GM21723 (cell line): ENCODE data around the gene RILPL1.
"Not testable (repeated sequence)": the region's sequence is repeated elsewhere in the genome, so short reads cannot be mapped to it uniquely, and the experiment has no call there.

Experiments used
- ATAC-seq: cut with Tn5 transposase; IDR thresholded peaks from one replicate; pipeline ENCODE4 v1.9.1; 2021; ENCODE audit warnings: mild to moderate bottlenecking, moderate library complexity; ENCODE audit not compliant: unreplicated experiment

RILPL1 gene

GRCh38 chr12:123530668-123531067 is 2.9 kb downstream of the RILPL1 start:
- ATAC-seq: no peak

DNA sequence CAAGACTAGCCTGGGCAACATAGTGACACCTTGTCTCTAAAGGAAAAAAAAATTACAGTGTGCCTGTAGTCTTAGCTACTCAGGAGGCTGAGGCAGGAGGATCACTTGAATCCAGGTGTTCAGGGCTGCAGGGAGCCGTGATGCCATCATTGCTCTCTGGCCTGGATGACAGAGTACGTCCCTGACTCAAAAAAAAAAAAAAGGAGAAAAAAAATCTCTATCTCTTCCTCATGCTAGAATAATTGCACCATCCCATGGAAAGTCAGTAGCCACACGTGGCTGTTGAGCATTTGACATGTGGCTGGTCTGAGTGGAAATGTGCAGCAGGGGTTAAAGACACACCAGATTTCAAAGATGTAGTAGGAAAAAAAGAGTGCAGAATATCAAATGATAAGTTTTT is 3.8 kb downstream of the RILPL1 start:
- ATAC-seq: no peak

DNA sequence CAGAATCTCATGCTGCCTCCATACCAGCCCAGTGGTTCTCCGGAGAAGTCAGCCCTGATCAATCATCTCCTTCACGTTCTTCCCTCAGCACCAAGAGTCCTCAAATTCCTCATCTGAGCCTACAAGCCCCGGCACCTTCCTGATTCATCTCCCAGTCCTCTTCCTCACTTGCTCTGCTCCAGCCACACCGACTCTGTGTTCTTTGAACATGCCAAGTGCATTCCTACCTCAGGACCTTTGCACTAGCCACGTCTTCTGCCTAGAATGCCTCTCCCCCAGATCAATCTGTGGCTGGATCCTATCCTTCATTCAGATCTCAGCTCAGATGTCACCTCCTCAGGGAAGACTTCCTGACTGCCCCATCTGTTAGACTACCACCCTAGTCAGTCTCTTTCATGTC is 4.7 kb downstream of the RILPL1 start:
- no peak for ATAC-seq

GRCh38 chr12:123526542-123527080 is 6.9 kb downstream of the RILPL1 start:
- ATAC-seq: no peak

DNA sequence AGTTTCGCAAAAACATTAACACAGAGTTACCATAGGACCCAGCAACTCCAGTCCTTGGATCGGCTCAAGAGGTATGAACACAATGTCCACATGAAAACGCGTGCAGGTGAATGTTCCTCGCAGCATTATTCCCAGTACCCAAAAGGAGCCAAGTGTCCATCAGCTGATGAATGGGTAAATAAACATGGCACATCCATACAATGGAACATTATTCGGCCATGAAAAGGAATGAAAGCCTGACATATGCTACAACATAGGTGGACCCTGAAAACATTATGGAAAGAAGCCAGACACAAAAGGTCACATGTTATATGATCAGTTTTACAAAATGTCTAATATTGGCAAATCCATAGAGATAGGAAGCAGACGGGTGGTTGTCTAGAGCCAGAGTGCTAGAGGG is 9.1 kb downstream of the RILPL1 start:
- no peak for ATAC-seq

- no peak for ATAC-seq
These were observed 10.0 kb downstream of the RILPL1 start for GRCh38 chr12:123523518-123523917.

DNA sequence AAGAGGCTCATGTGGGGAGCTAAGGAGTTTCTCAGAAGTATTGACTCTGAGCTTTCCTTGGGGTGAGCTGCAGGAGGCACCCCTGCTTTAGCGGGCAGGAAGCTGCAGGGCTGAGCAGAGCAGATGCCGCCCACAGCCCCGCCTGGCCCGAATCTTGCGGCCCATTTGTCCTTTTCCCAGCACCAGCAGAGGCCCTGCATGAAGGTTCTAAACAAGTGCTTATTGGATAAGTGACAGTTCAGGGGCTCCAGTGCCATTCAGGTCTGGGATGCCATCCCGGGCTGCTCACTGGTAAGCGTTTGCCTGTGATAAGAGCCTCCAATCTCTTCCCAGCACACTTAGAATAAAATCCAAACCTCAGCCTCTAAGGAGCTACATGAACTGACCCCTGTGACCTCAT is 11.4 kb downstream of the RILPL1 start:
- ATAC-seq: no peak

DNA sequence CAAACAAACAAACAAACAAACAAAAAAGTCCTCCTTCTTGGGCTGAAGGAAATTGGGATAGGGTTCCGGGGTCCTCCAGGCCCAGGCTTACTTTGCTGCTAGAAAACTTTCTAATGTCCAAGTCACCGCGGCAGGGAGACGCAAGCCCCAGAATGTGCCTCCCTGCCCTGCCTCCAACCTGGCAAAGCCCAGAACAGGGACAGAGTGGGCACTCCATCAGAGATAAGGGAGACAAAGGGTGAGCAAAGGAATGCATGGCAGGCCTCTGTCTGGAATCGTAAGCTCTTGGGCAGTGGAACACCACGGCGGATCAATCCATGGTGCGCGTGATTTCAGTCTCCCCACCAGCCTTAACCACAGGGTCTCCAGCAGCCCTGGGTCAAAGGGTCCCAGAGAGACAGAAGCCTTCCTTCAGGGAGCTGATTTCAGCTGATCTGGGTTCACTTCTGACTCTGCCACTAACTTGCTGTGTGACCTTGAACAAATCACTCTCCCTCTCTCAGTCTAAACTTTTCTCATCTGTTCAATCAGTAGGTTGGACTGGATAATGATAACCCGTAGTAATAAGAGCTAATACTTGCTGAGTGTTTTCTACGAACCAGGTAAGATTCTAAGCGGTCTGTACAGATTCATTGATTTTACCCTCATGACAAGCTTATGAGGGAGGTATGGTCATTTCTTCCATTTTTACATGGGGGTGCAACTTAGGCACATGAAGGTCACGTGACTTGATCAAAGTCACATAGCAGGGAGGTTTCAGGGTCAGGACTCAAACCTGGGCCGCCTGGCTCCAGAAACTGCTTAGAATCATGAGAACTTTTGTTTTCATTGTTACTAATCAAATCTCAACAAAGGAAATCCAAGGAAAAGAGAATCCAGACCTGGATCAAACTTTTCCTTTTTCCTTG is 12.7 kb downstream of the RILPL1 start:
- no peak for ATAC-seq

- ATAC-seq: no peak
These were observed 14.1 kb downstream of the RILPL1 start for GRCh38 chr12:123519141-123520001.

DNA sequence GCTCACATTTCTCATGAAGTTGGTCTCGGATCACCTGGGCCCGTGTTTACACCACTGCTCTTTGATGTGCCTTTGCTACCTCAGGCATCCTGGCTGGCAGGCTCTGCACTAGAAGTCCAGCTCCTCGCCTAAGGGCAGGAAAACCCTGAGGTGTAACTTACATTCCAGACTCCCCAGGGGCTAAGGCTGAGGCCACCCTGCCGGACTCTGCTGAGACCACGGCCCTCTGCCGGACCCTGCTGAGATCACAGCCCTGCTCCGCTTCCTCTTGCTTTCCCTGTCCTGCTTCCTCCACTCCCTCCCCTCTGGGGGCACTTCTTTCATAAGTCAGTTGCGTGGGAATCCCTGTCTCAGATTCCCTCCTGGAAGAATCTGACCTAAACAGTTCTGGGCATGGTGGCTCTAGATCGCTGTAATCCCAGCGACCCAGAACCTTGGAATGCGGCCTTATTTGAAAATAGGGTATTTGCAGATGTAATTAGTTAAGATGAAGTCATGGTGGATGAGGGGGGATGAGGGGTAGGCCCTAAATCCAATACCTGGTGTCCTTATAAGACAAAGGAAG is 17.2 kb downstream of the RILPL1 start:
- no peak for ATAC-seq

GRCh38 chr12:123514582-123515221 is 18.8 kb downstream of the RILPL1 start:
- ATAC-seq: not testable (repeated sequence)

- no peak for ATAC-seq
These were observed 19.7 kb downstream of the RILPL1 start for GRCh38 chr12:123513805-123514204.

DNA sequence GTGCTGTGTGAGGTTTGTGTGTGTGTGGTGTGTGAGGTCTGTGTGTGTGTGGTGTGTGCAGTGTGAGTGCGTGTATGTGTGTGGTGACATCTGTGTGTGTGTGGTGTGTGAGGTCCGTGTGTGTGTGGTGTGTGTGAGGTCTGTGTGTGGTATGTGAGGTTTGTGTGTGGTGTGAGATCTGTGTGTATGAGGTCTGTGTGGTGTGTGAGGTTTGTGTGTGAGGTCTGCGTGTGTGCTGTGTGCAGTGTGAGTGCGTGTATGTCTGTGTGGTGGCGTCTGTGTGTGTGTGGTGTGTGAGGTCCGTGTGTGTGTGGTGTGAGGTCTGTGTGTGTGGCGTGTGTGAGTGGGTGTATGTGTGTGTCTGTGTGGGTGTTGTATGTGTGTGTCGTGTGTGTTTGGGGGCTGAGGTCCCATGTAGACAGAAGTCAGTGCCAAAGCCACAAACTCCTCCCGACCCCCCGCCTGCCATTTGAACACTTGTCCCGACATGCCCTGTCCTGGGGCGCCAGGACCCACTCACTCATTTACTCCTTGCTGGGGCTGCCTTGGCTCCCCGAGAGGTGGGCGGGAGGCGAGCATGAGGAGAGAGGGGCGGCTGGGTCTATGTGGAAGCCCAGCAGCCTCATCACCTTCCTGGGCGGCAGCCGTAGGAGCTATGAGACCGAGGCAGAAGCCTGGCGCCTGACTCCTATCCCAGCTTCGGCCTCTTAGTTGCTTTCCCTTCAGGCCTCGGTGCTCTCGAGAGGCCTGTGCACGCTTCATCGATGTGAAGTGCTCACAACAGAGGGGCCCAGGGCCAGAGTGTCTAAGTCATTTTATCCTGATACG is 20.5 kb downstream of the RILPL1 start:
- ATAC-seq: no peak

DNA sequence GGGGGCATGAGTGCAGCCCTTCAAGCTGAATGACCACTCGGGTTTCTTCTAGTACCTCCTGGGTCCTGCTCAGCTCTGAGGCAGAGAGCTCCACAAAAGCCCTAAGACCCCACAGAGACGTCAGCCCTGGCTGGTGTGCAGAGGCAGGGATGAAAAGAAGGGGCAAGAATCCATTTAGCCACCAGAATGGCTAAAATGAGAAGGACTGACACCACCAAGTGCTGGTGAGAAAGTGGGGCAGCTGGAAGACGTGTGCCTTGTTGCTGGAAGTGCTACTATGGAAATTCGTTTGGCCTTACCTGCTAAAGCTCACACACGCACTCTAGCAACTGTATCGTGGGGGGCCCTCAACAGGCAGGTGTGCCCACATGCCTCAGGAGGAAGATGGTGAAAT is 26.7 kb downstream of the RILPL1 start:
- ATAC-seq: no peak

DNA sequence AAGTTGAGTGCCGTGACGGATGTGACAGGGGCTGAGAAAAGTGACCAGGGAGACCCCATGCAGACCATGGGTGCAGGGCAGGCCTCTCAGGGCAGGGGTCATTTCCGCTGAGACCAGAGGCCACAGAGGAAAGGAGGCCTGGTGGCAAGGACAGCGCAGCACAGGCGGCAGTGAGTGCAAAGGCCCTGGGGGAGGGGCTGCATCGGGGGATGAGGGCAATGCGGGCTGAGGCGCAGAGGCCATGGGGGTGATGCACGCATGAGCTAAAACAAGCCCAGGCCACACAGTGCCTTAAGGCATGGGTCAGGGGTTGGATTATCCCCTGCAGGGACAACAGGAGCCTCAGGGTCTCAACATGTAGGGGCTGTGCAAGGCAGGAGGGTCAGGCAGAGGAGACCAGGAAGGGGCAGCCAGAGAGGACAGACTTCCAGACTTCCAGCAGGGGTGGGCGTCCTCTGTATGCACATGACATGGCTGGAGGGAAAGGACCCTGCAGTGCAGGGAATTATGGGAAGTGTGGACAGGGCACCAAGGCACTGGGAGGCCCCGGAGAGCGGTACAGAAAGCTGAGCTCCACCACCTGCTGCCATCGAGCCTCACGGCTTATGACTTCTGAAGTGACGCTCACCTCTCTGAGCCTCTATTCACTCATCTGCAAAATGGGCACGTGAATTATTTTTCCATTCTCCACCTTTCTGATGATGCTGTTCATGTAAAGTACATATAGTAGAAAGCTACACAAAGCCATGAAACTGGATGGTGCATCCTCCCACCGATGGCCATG is 27.3 kb downstream of the RILPL1 start:
- no peak for ATAC-seq

DNA sequence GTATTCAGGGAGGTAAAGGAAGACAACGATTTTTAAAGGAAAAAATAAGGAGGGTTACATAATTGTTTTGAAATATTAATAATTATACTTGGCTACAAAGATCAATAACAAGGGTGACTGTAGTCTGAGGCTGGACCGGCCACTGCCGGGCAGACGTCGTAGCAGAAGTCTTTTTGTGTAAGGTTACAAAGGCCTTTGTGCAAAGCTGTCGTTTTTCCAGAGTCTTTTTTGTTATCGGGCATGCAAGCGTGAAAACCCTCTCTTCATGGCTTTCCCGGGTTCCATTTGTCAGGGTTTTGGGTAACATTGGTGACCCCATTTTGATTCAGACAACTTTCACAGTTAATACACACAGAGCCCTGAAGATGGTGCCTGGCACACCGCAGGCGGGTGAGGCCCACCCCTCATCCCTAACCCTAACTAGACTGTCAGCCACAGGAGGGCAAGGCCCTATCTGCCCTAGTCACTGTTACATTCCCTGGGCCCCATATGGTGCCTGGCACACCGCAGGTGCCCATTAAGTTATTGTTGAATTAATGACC is 31.3 kb downstream of the RILPL1 start:
- no peak for ATAC-seq

DNA sequence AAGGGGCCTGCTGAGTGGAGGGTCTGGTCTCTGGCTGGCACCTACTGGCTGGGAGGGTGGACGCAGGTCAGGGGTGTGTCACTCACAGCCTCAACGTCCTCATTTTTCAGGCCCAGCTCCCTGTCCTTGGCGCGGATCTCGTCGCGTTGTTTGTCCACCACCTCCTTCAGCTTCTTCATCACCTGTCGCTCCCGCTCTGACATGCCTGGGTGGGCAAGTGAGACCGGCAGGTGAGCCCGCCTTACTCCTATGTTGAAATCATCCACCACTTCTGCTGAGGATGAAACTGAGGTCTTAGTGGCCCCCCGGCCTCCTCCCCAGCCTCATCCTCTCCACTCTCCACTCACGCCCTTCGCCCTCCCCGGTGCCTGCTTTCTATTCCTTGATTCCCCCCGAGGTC is 34.2 kb downstream of the RILPL1 start:
- ATAC-seq: no peak

- ATAC-seq: no peak
These were observed 35.2 kb downstream of the RILPL1 start for GRCh38 chr12:123498126-123498825.
